WERI-Rb-1 (cell line): ENCODE data around the gene LRRC26.

Experiments used
- DNase-seq: peaks from one replicate; pipeline ENCODE4 v3.0.0-alpha.2; 2020
- H3K27ac ChIP-seq: fragments of 250-450 bp; sonication (Bioruptor Pico); 2 replicates; pipeline ENCODE4 v1.5.1; 2020; ENCODE audit warnings: mild to moderate bottlenecking, moderate library complexity
- H3K27me3 ChIP-seq: fragments of 250-450 bp; sonication (Bioruptor Pico); 2 replicates; pipeline ENCODE4 v1.5.1; 2021; ENCODE audit warnings: mild to moderate bottlenecking, low read depth, moderate library complexity; ENCODE audit not compliant: insufficient read depth, severe bottlenecking
- H3K36me3 ChIP-seq: fragments of 250-450 bp; sonication (Bioruptor Pico); 2 replicates; pipeline ENCODE4 v1.5.1; 2020; ENCODE audit warnings: mild to moderate bottlenecking, moderate library complexity
- H3K4me3 ChIP-seq: 2 replicates; pipeline ENCODE4 v1.5.1; 2011; ENCODE audit warnings: low read depth, mild to moderate bottlenecking, control low read depth, low read length
- H3K9me3 ChIP-seq: fragments of 250-450 bp; sonication (Bioruptor Pico); 2 replicates; pipeline ENCODE4 v1.5.1; 2021; ENCODE audit warnings: mild to moderate bottlenecking, moderate library complexity; ENCODE audit not compliant: severe bottlenecking
- TF ChIP-seq, protein P1 (sequence below): IDR thresholded peaks from 2 replicates; pipeline ENCODE4 v1.5.1; 2011; ENCODE audit warnings: low read depth, mild to moderate bottlenecking, control low read depth, inconsistent platforms, low read length

Gene LRRC26

DNA sequence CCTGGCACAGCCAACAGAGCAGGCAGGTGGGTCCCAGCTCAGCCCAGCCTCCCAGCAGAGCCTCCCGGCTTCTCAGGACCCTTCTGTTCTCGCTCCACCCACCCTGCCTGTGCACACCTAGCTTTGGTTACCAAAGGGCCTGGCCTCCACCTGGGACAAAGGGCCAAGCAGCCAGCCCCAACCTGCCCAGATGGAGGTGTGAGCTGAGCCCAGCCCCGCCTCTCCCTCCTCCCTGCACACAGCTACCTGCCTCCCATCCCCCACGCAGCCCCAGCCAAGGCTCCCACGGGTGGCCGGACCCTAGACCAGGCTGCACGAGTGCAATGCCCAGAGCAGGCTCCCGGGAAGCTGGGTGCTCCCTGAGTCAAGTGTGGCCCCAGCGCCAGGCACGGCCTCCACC lies 25.1 kb upstream of the LRRC26 start:
- TF ChIP-seq, protein P1, sequence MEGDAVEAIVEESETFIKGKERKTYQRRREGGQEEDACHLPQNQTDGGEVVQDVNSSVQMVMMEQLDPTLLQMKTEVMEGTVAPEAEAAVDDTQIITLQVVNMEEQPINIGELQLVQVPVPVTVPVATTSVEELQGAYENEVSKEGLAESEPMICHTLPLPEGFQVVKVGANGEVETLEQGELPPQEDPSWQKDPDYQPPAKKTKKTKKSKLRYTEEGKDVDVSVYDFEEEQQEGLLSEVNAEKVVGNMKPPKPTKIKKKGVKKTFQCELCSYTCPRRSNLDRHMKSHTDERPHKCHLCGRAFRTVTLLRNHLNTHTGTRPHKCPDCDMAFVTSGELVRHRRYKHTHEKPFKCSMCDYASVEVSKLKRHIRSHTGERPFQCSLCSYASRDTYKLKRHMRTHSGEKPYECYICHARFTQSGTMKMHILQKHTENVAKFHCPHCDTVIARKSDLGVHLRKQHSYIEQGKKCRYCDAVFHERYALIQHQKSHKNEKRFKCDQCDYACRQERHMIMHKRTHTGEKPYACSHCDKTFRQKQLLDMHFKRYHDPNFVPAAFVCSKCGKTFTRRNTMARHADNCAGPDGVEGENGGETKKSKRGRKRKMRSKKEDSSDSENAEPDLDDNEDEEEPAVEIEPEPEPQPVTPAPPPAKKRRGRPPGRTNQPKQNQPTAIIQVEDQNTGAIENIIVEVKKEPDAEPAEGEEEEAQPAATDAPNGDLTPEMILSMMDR: no peak
- H3K9me3 ChIP-seq: no peaks in the 10 kb centered on the region
- peak; percentile 30 for DNase-seq
- H3K27ac ChIP-seq: peak overlapping the region; percentile 77
- H3K4me3 ChIP-seq: no peak overlapping the region
- H3K36me3 ChIP-seq: peaks cover 3% of the 10 kb centered on the region; the same call in 1 of the 2 replicates
- H3K27me3 ChIP-seq: no peaks in the 10 kb centered on the region

DNA sequence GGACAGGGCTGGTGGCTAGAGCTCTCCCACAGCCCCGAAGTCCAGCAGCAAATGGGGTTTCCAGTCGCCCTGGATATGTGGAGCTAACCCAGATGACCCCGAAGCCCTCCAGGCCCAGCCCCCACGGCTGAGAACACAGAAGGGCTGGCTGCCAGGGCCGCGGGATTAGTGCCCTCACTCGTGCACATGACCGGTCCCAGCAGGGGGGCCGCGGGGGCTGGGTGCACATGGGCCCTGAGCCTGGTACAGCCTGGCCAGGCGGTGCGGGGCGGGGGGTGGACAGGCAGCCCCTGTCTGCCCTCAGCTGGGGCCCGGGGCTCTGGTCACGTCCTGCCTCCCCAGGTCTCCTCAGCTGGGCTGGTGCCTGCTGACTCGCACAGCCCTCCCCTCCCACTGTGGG lies 24.5 kb upstream of the LRRC26 start:
- DNase-seq: peak; percentile 52
- TF ChIP-seq, protein P1: no peak
- Histone ChIP-seq H3K27me3 (no peaks in the 10 kb centered on the region), H3K36me3 (peaks cover 4% of the 10 kb centered on the region; the same call in 1 of the 2 replicates), H3K9me3 (no peaks in the 10 kb centered on the region), H3K4me3 (no peak overlapping the region), H3K27ac (peak overlapping the region; percentile 77)

DNA sequence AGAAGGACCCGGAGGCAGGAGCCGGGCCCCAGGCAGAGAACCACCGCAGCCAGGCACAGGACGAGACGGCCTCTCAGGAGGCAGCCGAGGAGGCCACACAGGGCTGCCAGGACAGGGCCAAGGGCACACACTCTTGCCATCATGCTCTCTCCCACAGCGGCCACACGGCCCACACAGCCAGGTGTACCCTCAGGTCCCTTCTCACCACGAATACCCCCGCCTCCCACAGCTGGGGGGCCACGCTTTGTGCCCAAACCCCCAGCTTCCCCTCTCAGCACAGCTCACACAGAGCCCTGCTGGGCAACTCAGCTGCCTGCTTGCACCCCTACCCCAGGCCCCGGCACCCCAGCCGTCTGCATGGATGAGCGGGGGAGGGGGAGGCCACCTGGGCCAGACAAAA lies 23.9 kb upstream of the LRRC26 start:
- Histone ChIP-seq H3K27ac (peak overlapping the region; percentile 77), H3K36me3 (peaks cover 4% of the 10 kb centered on the region; the same call in 1 of the 2 replicates), H3K27me3 (no peaks in the 10 kb centered on the region), H3K4me3 (no peak overlapping the region), H3K9me3 (no peaks in the 10 kb centered on the region)
- no peak for DNase-seq
- TF ChIP-seq, protein P1: no peak

DNA sequence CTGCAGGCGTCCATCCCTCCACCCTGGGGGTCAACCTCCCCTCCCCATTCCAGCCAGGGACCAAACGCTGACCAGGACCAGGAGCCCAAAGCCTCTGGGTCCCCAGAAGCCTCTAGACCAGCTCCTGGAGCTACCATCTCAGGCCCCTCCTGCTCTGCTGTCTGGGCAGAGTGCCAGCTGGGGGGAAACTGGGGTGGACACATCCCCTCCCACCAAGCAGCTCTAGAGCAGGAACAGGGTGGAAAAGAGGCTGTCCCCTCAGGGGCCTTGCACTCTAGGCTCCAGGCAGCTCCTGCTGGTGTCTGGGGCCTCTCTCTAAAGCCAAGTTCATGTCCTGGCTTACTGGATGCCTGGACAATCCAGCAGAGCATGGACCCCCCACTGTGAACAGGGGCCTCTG lies 23.0 kb upstream of the LRRC26 start:
- Histone ChIP-seq H3K4me3 (no peak overlapping the region), H3K36me3 (peaks cover 4% of the 10 kb centered on the region; the same call in 1 of the 2 replicates), H3K27me3 (no peaks in the 10 kb centered on the region), H3K27ac (no peak overlapping the region), H3K9me3 (no peaks in the 10 kb centered on the region)
- no peak for DNase-seq
- TF ChIP-seq, protein P1: no peak

DNA sequence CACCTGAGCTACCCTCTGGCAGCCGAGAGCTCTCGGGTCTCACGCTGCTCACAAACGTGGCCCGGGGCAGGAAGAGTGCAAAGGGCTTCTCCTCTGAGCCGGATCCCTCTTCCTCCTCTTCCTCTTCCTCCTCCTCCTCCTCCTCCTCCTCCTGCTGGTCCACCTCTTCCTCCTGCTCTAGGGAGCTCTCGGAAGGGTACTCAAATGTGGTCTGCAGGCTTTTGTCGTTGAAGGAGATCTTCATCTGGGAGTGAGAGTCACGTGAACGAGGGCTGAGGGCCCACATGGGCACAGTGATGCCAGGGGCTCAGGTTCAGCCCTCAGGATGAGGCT lies 22.6 kb upstream of the LRRC26 start:
- no peaks in the 10 kb centered on the region for H3K9me3 ChIP-seq
- H3K4me3 ChIP-seq: no peak overlapping the region
- TF ChIP-seq, protein P1: no peak
- no peak for DNase-seq
- no peak overlapping the region for H3K27ac ChIP-seq
- H3K36me3 ChIP-seq: peaks cover 4% of the 10 kb centered on the region; the same call in 1 of the 2 replicates
- no peaks in the 10 kb centered on the region for H3K27me3 ChIP-seq

DNA sequence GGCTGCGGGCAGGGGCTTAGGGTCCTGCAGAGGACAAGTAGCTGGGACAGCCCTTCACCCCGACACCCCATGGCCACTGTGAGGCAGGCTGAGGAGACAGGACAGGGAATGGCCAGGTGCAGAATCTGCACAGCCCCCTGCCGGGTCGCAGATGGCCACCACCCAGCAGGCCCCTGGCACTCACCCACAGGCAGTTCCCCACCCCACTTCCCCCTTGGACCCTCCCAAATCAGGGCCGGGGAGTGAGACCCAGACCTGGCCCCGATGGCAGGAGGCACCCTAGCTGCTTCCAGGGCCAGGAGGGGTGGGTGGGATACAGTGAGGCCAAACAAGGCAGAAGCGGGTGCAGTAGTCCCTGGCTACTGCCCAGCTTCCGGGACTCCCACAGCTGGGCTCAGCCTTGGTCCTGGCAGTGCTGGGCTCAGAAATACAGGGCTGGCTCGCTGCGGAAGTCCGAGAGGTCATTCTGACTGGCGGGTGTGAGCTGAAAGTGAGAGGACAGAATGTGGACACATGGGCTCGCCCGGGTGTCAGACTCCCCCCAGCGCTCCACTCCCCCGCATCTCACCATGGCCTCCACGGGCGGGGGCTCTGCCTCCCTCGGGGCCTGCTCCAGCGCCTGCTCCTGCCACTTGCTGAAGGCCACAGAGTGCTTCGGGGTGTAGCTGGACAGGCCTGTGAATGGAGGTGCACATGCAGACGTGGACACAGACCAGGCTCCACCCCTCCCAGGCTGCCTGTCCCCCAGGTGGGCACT lies 22.0 kb upstream of the LRRC26 start:
- H3K27me3 ChIP-seq: no peaks in the 10 kb centered on the region
- no peak for DNase-seq
- no peaks in the 10 kb centered on the region for H3K9me3 ChIP-seq
- TF ChIP-seq, protein P1: no peak
- H3K4me3 ChIP-seq: no peak overlapping the region
- no peak overlapping the region for H3K27ac ChIP-seq
- H3K36me3 ChIP-seq: peaks cover 4% of the 10 kb centered on the region; the same call in 1 of the 2 replicates
